Left ventricle myocardium superior (tissue), 1 donor: Measurements from ENCODE around the gene PLEKHA6. TPM values are rescaled to one million over a fixed set of nuclear protein-coding genes. Genes with fewer than 3 reads are reported as not detected.

Experiments used
- ATAC-seq: fragments of 200-7000 bp; cut with Tn5 transposase; one replicate; pipeline ENCODE4 v1.9.1; 2020; ENCODE audit warnings: mild to moderate bottlenecking, moderate library complexity
- DNase-seq: peaks from one replicate; pipeline ENCODE4 v3.0.0-alpha.2; 2020
- intact Hi-C: fragments of 100-400 bp; cut with micrococcal nuclease; formaldehyde crosslinking; loops from one replicate; pipeline ENCODE4 v1.11.0; 2022
- total RNA-seq: library from RNA; stranded (reverse); fragmentation: NEBNext Ultra II Directional; extraction: Animal tissue kit (Norgen Biotek cat#: 25700); gene quantifications from one replicate; pipeline ENCODE4 v1.2.1, GENCODE V29; 2021
- donor health status: DM: no; HTN: yes; CAD: no; lungs with severe emphysema.

The PLEKHA6 gene
- total RNA-seq, 1 donor from 2014 or later: 21.6 TPM

DNA sequence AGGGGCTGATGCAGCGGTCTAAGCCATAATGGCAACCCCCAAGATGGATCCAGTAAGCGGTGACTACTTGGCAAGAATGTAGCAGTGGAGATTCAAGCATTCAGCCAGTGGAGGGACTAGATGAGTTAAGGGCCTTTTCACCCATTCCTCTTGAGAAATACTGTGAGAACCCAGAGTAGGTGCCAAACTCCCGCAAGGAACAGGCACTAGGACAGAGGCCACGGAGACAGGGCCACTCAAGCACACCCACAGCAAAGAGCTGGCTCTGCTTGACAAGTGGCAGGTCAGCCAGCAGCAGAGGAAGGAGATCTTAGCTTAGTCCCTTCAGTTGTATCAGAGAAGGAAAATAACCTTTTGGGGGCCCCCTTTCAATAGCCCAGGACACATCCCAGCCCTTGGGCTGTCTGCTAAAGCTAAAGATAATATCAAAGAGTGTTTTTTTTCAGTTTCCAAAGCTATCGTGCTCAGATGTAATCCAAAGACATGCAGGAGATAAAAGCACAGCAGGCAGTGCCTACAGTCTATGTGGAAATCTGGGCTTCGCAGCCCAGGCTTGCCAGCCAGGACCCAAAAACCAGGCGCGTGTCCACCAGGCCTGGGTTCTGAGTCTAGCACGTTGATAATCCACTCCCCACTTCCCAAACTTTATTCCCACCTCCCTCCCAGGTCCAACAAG is 83.9 kb downstream of the PLEKHA6 start:
- ATAC-seq: peak; percentile 60
- intact Hi-C loops: no loop called here
- no peak for DNase-seq

GRCh38 chr1:204274446-204274845 is 85.3 kb downstream of the PLEKHA6 start:
- ATAC-seq (no peak), DNase-seq (no peak)
- intact Hi-C loops: no loop called here

- ATAC-seq: no peak
- intact Hi-C loops: no loop called here
- no peak for DNase-seq
Observed at GRCh38 chr1:204272505-204272904, 87.2 kb downstream of the PLEKHA6 start.

GRCh38 chr1:204271970-204272369 is 87.8 kb downstream of the PLEKHA6 start:
- ATAC-seq: no peak
- DNase-seq: no peak
- intact Hi-C loops: no loop called here

GRCh38 chr1:204268101-204268500 is 91.6 kb downstream of the PLEKHA6 start:
- ATAC-seq (no peak), DNase-seq (no peak)
- intact Hi-C loops: no loop called here

- ATAC-seq (no peak), DNase-seq (no peak)
- intact Hi-C loops: no loop called here
Observed at GRCh38 chr1:204267191-204267601, 92.5 kb downstream of the PLEKHA6 start.

- peak; percentile 23 for ATAC-seq
- DNase-seq: no peak
- intact Hi-C loops: no loop called here
Observed at GRCh38 chr1:204266504-204267034, 93.2 kb downstream of the PLEKHA6 start.

- intact Hi-C loops: no loop called here
- DNase-seq (peak; percentile 57), ATAC-seq (peak; percentile 82)
Observed at GRCh38 chr1:204265665-204266064, 94.1 kb downstream of the PLEKHA6 start.

DNA sequence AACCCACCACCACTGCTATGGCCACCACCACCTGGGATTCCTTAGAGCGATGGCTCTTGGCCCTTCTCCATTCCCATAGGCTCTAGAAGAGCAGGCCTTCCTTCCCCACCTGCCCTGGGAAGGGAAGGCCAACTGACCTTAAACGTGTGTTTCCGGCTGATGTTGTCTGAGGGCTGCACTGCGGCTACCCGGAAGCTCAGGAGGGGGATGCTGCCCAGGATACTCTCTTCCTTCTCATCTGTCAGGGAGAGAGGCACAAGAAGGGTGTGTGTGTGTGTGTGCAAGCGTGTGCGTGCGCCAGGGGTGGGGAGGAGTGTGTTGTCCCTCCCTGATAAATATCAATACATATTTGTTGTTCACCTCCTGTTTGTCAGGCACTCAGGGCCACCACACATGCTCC is 94.9 kb downstream of the PLEKHA6 start:
- intact Hi-C loops: no loop called here
- DNase-seq (no peak), ATAC-seq (no peak)

- ATAC-seq (peak; percentile 61), DNase-seq (peak; percentile 65)
- intact Hi-C loops: no loop called here
Observed at GRCh38 chr1:204263254-204263910, 96.3 kb downstream of the PLEKHA6 start.

- intact Hi-C loops: no loop called here
- ATAC-seq (no peak), DNase-seq (no peak)
Observed at GRCh38 chr1:204262506-204263253, 97.0 kb downstream of the PLEKHA6 start.

- intact Hi-C loops: no loop called here
- no peak for ATAC-seq
- DNase-seq: no peak
Observed at GRCh38 chr1:204261746-204262505, 97.8 kb downstream of the PLEKHA6 start.

GRCh38 chr1:204261266-204261665 is 98.5 kb downstream of the PLEKHA6 start:
- ATAC-seq (no peak), DNase-seq (no peak)
- intact Hi-C loops: no loop called here

DNA sequence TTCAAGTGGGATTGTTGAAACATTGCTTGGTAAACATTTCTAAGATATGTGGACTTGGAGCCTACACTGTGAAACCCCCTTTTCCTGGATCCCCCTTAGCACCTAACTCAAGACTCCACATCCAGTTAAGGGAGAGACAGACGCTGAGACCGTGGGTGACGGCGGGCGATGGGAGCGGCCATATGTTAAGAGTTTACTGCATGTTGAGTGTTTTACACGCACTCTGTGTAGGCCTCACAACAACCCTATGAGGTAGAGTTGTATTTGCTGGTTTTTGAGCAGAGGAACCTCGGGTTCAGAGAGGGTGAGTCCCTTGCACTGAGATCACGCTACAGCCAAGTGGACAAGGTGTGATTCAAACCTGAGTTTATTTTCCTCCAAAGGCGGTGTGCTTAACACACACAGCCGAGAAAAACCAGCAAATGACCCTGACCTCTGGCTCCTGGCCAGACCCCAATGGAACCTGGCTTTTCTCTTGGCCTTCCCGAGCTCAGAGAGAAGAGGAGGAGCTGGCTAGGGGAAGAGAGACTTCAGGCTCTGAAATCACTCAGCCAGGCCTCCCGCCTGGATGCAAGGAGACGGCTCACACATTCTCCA is 99.0 kb downstream of the PLEKHA6 start:
- intact Hi-C loops: no loop called here
- no peak for ATAC-seq

GRCh38 chr1:204259782-204260181 is 99.9 kb downstream of the PLEKHA6 start:
- ATAC-seq (no peak), DNase-seq (no peak)
- intact Hi-C loops: no loop called here

More for the DNA sequence above, 99.0 kb downstream of the PLEKHA6 start:
- DNase-seq: no peak

DNA sequence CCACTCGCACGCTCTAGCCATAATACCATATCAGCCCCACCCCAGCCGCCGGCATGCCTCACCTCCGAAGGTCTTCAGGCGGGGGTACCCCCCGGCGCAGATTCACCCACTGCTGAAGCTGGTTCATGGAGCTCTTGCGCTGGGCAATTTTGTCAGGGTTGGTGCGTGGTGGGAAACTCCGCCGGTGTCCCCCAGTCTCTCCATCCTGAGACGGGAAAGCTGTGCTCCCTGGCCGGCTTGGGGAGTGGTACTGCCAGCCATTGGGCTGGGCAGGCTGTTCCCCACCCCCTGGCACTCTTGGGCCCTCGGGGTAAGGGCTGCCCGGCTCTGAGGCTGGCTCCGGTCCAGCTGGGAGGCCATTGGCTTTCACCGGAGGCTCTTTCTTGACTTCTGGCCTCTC is 100.5 kb downstream of the PLEKHA6 start:
- intact Hi-C loops: no loop called here
- no peak for DNase-seq
- ATAC-seq: no peak

DNA sequence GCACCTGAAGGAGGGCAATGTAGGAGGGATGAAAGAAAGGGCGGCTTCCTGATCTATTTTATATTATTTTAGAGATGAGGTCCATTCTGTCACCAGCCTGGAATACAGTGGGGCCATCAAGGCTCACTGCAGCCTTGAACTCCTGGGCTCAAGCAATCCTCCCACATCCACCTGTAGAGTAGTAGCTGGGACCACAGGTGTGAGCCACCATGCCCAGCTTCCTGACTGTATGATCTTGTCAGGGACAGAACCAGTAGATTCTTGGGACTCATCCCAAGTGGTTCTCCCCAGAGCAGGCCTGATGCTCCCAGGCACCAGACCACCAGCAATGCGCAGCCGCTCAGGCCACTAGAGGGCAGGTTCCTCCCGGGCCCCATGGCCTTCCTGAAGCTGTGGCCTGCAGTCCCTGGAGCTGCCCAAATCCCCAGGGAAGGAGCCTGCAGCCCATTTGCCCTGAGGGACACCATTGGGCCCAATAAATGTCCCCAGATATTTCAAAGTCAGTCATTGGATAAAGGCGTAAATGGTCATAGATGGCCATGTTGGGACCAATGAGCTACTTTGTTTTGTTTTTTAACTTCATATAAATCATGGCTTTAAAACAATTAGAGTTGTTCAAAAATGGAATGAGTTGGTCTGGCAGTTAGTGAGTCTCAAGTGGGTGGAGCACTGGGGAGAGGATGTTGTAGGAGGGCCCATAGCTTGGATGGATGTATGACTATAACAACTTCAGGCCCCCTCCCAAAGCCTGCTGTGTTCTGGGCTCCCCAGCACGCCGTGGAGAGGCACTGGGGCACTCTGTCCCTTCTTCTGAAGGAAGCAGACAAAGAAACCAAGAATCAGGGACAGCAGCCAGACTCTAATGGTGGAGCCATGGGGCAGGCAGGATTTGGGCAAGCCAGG is 101.3 kb downstream of the PLEKHA6 start:
- DNase-seq (peak; percentile 78), ATAC-seq (peak; percentile 62)
- intact Hi-C loops: no loop called here

DNA sequence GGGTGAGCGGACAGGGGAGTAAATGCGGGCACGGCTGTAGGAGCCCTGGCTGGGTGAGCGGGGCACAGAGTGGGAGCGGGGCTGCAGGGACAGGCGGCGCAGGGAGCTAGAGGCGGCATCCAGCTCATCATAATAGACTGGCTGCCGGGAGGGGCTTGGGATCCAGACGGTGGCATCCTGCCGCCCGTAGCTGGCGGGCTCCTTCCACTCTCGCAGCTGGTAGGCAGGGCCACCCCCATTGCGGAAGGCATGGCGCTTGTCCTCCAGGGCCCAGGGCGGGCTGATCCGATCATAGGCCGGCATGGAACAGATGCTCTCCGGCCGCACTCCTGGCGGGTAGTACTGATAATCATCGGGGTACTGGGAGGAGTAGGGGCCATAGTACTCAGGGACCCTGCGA is 102.3 kb downstream of the PLEKHA6 start:
- no peak for DNase-seq
- no peak for ATAC-seq
- intact Hi-C loops: no loop called here
